NB4 (cell line): ENCODE data around the gene KLF11.

Source experiments
- DNase-seq: peaks from one replicate; pipeline ENCODE4 v3.0.0; 2010; ENCODE audit warnings: low read depth
- H3K4me3 ChIP-seq: one replicate; pipeline ENCODE4 v1.5.1; 2011; ENCODE audit warnings: mild to moderate bottlenecking, low read depth, low read length, moderate library complexity
- MYC ChIP-seq: IDR thresholded peaks from 2 replicates; pipeline ENCODE4 v1.6.1; 2011; ENCODE audit warnings: low read depth, low read length
- POLR2A ChIP-seq: IDR thresholded peaks from 2 replicates; pipeline ENCODE4 v1.6.1; 2011; ENCODE audit warnings: mild to moderate bottlenecking; ENCODE audit not compliant: insufficient read length; ENCODE audit errors: extremely low read depth
- TF ChIP-seq, protein P1 (sequence below): IDR thresholded peaks from 2 replicates; pipeline ENCODE4 v1.6.1; 2011; ENCODE audit warnings: low read depth, low read length
- TF ChIP-seq, protein P2 (sequence below): IDR thresholded peaks from one replicate; pipeline ENCODE4 v1.5.1; 2012; ENCODE audit warnings: low read depth, low read length

KLF11 gene

DNA sequence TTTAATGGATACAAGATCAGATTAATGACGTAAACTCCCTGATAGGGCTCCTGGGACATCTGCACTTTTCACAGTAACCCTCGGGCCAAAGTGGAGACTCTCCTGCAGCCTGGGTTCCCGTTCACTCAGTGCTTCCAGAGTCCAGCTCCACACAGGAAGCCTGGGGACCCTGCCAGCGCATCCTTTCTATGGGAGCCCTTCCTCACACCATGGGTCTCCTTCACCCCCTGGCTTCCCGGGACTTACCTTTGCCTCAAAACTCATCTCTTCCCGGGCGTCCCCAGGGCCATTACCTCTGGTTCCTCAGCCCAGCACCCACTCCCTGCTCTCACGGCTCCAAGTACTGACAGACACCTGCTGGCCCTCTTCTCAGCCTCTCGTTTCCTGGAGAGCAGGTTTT is 40.7 kb upstream of the KLF11 start:
- DNase-seq, result no peak
- no peak for TF ChIP-seq POLR2A
- TF ChIP-seq, protein P1, sequence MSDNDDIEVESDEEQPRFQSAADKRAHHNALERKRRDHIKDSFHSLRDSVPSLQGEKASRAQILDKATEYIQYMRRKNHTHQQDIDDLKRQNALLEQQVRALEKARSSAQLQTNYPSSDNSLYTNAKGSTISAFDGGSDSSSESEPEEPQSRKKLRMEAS, result no peak
- TF ChIP-seq, protein P2, sequence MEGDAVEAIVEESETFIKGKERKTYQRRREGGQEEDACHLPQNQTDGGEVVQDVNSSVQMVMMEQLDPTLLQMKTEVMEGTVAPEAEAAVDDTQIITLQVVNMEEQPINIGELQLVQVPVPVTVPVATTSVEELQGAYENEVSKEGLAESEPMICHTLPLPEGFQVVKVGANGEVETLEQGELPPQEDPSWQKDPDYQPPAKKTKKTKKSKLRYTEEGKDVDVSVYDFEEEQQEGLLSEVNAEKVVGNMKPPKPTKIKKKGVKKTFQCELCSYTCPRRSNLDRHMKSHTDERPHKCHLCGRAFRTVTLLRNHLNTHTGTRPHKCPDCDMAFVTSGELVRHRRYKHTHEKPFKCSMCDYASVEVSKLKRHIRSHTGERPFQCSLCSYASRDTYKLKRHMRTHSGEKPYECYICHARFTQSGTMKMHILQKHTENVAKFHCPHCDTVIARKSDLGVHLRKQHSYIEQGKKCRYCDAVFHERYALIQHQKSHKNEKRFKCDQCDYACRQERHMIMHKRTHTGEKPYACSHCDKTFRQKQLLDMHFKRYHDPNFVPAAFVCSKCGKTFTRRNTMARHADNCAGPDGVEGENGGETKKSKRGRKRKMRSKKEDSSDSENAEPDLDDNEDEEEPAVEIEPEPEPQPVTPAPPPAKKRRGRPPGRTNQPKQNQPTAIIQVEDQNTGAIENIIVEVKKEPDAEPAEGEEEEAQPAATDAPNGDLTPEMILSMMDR, result no peak
- TF ChIP-seq MYC, result no peak

DNA sequence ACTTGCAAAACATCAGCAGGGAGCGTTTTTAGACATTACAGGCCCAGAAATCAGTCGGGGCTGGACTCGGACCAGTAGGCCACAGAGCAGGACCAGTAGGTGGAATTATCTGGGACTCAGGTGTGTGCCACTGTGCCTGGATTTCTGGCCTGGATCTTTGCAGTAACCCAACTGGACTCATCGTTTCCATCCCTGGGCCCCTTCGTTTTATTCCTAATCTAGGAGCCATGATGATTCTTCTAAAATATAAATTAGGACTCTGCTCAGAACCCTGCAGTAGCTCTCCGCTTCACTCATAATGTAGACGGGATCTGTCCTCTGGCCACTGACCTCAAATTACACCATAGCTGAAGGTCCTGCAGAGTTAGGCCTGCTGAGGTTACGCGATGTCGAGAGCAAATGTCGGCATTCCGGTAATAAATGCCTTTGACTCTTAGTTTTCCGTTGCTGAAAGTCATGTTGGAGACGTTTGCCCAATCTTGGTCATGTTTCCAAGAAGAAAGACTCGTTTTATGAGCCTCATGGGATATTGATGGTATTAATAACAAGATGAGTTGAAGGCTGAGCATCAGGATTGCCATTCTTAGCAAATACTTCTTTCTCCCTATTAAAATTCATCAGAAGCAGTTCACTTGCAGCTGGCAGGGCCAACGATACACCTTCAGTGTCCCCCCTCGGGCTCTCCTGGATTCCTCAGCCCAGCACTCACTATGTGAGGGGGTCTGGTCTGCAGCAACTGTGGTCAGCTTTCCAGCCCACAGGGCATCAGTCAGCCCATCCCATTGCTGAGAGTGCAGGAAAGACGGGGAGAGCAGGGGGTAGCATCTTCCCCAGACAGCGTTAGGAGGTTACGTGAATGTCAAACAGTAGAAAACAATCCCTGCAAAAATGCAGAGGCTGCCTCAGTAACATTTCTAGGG is 39.9 kb upstream of the KLF11 start:
- H3K4me3 ChIP-seq, result no peak overlapping the region
- no peak for DNase-seq
- TF ChIP-seq, protein P1, result no peak
- TF ChIP-seq POLR2A, result no peak
- TF ChIP-seq, protein P2, result no peak
- TF ChIP-seq MYC, result no peak

More for the DNA sequence above, 40.7 kb upstream of the KLF11 start:
- H3K4me3 ChIP-seq, result no peak overlapping the region

DNA sequence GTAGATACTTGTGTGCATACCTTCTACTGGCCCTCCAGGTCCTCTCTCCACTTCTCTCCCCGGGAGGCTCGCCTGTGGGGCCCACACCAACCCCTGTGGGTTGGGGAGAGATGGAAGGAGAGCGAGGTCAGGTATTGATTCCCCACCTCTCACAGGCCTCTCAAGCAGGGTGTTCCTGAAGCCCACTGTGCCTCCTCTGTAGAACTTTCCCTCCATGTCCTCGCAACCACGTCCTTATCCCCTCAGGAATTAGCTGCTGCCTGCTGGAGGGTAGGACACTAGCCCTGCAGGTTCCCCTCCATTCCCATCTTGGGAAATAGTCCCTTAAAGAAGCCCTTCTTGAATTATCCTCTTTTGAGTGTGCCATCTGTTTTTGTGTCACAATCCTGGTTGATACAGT is 38.9 kb upstream of the KLF11 start:
- TF ChIP-seq POLR2A (no peak), MYC (no peak)
- TF ChIP-seq, protein P2, result no peak
- TF ChIP-seq, protein P1, result no peak
- H3K4me3 ChIP-seq, result no peak overlapping the region
- no peak for DNase-seq

DNA sequence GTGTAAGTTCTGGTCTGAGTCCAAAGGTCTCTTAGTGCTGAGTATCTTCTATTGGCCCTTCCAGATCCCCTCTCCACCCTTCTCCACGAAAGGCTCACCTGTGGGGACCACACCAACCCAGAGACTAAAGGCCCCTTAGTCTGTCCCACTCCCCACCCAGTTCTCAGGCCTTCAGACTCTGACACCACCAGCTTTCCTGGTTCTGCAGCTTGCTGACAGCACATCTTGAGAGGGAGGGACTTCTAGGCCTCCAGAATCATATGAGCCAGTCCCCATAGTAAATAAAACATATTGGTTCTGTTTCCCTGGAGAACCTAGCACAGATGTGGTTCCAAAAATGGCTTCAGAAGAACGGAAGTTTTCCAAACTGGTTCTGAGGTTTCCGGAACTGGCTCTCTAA is 38.5 kb upstream of the KLF11 start:
- no peak overlapping the region for H3K4me3 ChIP-seq
- no peak for DNase-seq
- TF ChIP-seq, protein P1, result no peak
- TF ChIP-seq POLR2A (no peak), MYC (no peak)
- TF ChIP-seq, protein P2, result no peak

DNA sequence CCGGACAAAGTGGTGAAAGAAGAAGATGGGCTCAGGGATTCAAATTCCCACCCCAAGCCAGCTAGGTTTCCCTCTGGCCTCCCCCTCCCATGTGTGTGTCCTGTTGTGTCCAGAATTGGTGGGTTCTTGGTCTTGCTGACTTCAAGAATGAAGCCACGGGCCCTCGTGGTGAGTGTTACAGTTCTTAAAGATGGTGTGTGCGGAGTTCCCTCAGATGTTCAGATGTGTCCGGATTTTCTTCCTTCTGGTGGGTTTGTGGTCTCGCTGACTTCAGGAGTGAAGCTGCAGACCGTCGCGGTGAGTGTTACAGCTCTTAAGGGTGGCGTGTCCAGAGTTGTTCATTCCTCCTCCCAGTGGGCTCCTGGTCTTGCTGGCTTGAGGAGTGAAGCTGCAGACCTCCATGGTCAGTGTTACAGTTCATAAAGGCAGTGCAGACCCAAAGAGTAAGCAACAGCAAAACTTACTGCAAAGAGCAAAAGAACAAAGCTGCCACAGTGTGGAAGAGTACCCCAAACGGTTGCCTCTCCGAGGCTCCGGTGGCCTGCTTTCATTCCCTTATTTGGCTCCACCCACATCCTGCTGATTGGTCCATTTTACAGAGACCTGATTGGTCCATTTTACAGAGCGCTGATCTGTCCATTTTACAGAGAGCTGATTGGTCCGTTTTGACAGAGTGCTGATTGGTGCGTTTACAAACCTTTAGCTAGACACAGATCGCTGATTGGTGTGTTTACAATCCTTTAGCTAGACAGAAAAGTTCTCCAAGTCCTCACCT is 37.7 kb upstream of the KLF11 start:
- no peak overlapping the region for H3K4me3 ChIP-seq
- no peak for DNase-seq
- TF ChIP-seq, protein P1, result no peak
- TF ChIP-seq, protein P2, result no peak
